ENCODE measurements around the gene NSD1. TPM values are rescaled to one million over a fixed set of nuclear protein-coding genes. Genes with fewer than 3 reads are reported as not detected.

Gene NSD1
- total RNA-seq, 1 experiment from 2014 or later: 58.8 TPM

- TF ChIP-seq REST (IDR thresholded peaks at IDR 0.05; ENCODE audit: low read depth): no peak
These were observed 202.5 kb downstream of the NSD1 start (continued) for GRCh38 chr5:177336112-177336511.

GRCh38 chr5:177336603-177337494 lies 203.3 kb downstream of the NSD1 start:
- no TSS peak for BruUV-seq (replicated peaks)
- ChIA-PET POLR2A (no interaction called here), RAD21 (ENCODE audit: low non-redundant PET in 1 of 2, low total read pairs in 2 of 2, uncharacterized antibody in 2 of 2, unreplicated experiment in 2 of 2) (no interaction called here), CTCF (interaction anchor here (1.0 to 1.3 kb wide), 3 partner anchors 27 to 223 kb away, joined by 3 read pairs; no protein-coding TSS in a partner anchor)
- H3K4me2 ChIP-seq (ENCODE audit: low read length): no peak overlapping the region
- peaks cover 33 to 35% of the 10 kb centered on the region in 2 experiments; a peak in 3 of 4 replicates for H3K36me3 ChIP-seq (ENCODE audit: control insufficient read depth in 1 of 2, insufficient read depth in 2 of 2, low read length in 2 of 2)
- no peak overlapping the region; the same call in 1 of the 2 replicates for H3K27ac ChIP-seq (ENCODE audit: low read depth, low read length)
- no peak overlapping the region for H3K9ac ChIP-seq (ENCODE audit: low read length)
- H3K4me3 ChIP-seq (replicated peaks in 1 of 2; ENCODE audit: low read depth in 1 of 2, low read length in 2 of 2): no peak overlapping the region
- no peaks in the 10 kb centered on the region for H3K27me3 ChIP-seq (ENCODE audit: insufficient read depth, low read length)
- ATAC-seq (no peak), DNase-seq (ENCODE audit: low read depth, low spot score) (no peak)
- H3K4me1 ChIP-seq (ENCODE audit: control insufficient read depth in 1 of 2, insufficient read depth in 2 of 2, low read length in 2 of 2): no peaks in the 10 kb centered on the region
- H4K20me1 ChIP-seq (ENCODE audit: insufficient read depth): no peaks in the 10 kb centered on the region
- H3K9me2 ChIP-seq (ENCODE audit: insufficient read depth): no peaks in the 10 kb centered on the region
- H3K9me3 ChIP-seq (ENCODE audit: control insufficient read depth in 1 of 2, insufficient read depth in 1 of 2, low read depth in 1 of 2, low read length in 2 of 2): no peaks in the 10 kb centered on the region
- H2AFZ ChIP-seq (ENCODE audit: low read depth, low read length, poor library complexity, severe bottlenecking): no peak overlapping the region
- intact Hi-C loops (cut with micrococcal nuclease): loop anchor here (1.0 kb wide), 1 partner anchor 223 kb away; no protein-coding TSS in a partner anchor
- H3K79me2 ChIP-seq (ENCODE audit: insufficient read depth, low read length): peaks cover 21% of the 10 kb centered on the region
- TF ChIP-seq CEBPB (IDR thresholded peaks at IDR 0.05; ENCODE audit: low read depth): no peak

Data from HCT116 (cell line).